AG04449 (cell line): ENCODE data around the gene KRT75.

ENCODE experiments used
- CTCF ChIA-PET: fragments of 350-600 bp; formaldehyde crosslinking; extraction: SDS; loops from one replicate; lab custom pipeline; 2021; ENCODE audit warnings: antibody characterized with exemption; lab: Yijun Ruan, JAX
- POLR2A ChIA-PET: fragments of 400-600, 350-600 bp; formaldehyde crosslinking; extraction: SDS; loops from one replicate; lab custom pipeline; 2020; ENCODE audit warnings: antibody characterized with exemption, inconsistent platforms; lab: Yijun Ruan, JAX
- DNase-seq: peaks from one replicate; pipeline ENCODE4 v3.0.0-alpha.2; 2010; ENCODE audit warnings: low read depth, low spot score
- H3K4me3 ChIP-seq: 2 replicates; pipeline ENCODE4 v1.5.1; 2011; ENCODE audit warnings: low read depth, mild to moderate bottlenecking, control low read depth, low read length
- CTCF ChIP-seq: IDR thresholded peaks from one replicate; pipeline ENCODE4 v1.5.1; 2011; ENCODE audit warnings: mild to moderate bottlenecking, moderate library complexity, low read length, control low read depth, inconsistent platforms; ENCODE audit not compliant: insufficient read depth; ENCODE audit errors: missing control alignments

KRT75 gene

DNA sequence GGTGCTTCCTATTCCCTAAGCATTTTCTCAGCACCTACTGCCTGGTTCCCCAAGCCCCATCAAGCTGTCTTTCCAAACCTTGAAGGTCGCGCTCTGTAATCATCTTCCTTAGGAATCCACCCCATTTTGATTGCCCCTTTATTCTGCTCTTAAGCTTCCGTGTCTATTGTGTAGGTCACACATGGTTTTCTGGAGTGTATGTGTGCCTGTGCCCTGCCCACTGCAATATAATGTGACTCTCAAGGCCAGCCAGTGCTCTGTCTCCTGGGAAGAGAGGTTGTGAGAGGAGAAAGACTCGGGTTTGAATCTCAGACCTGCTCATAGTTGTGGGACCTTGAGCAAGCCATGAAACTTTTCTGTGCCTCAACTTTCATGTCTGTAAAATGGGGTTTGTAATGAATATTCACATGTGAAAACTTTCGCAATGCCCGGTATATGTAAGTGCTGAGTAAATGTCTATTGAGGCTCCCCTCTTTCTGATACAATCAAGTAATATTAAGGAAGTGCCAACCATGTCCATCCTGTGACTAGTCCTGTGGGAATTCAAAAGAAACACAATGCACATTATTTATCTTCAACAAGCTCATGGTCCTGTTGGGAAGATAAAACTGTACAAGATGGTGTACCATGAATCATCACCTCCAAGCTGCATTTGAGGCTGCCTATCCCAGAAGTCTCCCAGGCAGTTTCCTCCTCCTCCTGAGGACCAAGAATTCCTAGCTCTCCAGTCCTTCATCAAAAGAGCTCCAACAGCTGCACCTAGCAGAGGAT is 774 bp upstream of the KRT75 start:
- no peak for TF ChIP-seq CTCF
- no peak overlapping the region for H3K4me3 ChIP-seq
- POLR2A ChIA-PET = no interaction called here
- DNase-seq = no peak
- CTCF ChIA-PET = interaction anchor here (0.7 to 1.5 kb wide), 4 partner anchors 10 to 445 kb away, joined by 3 to 4 read pairs (median 4); no protein-coding TSS in a partner anchor

- POLR2A ChIA-PET = no interaction called here
Observed at GRCh38 chr12:52433501-52434080, 580 bp downstream of the KRT75 start.

GRCh38 chr12:52432559-52433207 is 1.5 kb downstream of the KRT75 start:
- ChIA-PET CTCF (no interaction called here), POLR2A (no interaction called here)
- no peak for TF ChIP-seq CTCF
- no peak overlapping the region for H3K4me3 ChIP-seq
- no peak for DNase-seq

More at GRCh38 chr12:52433501-52434080, 580 bp downstream of the KRT75 start:
- no peak for DNase-seq
- CTCF ChIA-PET = no interaction called here
- TF ChIP-seq CTCF = no peak
- H3K4me3 ChIP-seq = no peak overlapping the region

- no peak overlapping the region for H3K4me3 ChIP-seq
- ChIA-PET POLR2A (no interaction called here), CTCF (interaction anchor here (1.2 to 1.5 kb wide), 3 partner anchors 11 to 149 kb away, joined by 3 to 8 read pairs (median 3); no protein-coding TSS in a partner anchor)
- no peak for TF ChIP-seq CTCF
- no peak for DNase-seq
Observed at GRCh38 chr12:52428121-52428520, 6.0 kb downstream of the KRT75 start.

DNA sequence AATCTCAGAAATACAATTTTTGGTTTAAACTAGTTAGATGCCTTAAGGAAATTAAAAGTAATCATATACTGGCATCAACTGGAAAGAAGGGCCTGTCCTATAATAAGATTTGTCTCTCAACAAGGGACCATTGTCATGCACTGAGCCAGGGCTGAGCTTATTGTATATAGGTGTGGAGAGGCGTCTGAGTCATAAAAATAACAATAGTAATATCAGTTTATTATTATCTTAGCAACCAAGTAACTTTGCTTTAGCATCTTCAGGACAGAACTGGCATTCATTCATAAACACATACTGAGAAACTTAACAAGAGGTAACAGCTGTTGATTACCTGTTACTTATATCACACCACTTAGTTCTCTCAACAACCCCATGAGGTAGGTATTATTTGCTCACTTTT is 7.1 kb downstream of the KRT75 start:
- no peak overlapping the region for H3K4me3 ChIP-seq
- POLR2A ChIA-PET = no interaction called here
- DNase-seq = no peak
- CTCF ChIA-PET = interaction anchor here (1.0 to 1.5 kb wide), 4 partner anchors 10 to 148 kb away, joined by 3 to 8 read pairs (median 3); no protein-coding TSS in a partner anchor
- TF ChIP-seq CTCF = no peak

- ChIA-PET POLR2A (no interaction called here), CTCF (no interaction called here)
- DNase-seq = no peak
- no peak overlapping the region for H3K4me3 ChIP-seq
- TF ChIP-seq CTCF = no peak
Observed at GRCh38 chr12:52426034-52426433, 8.1 kb downstream of the KRT75 start.
